HG03469 (cell line): ENCODE data around the gene ADI1.
"Not testable (repeated sequence)": the region's sequence is repeated elsewhere in the genome, so short reads cannot be mapped to it uniquely, and the experiment has no call there.

Experiments
- ATAC-seq: cut with Tn5 transposase; IDR thresholded peaks from one replicate; pipeline ENCODE4 v1.9.1; 2021; ENCODE audit warnings: mild to moderate bottlenecking, moderate library complexity, moderate number of reproducible peaks; ENCODE audit not compliant: unreplicated experiment

The ADI1 gene

GRCh38 chr2:3494984-3495666 lies 24.2 kb downstream of the ADI1 start:
- ATAC-seq, result no peak

GRCh38 chr2:3493615-3494007 lies 25.7 kb downstream of the ADI1 start:
- no peak for ATAC-seq

- ATAC-seq, result no peak
Measured at GRCh38 chr2:3492951-3493614, 26.2 kb downstream of the ADI1 start.

- ATAC-seq, result not testable (repeated sequence)
Measured at GRCh38 chr2:3492475-3492787, 26.9 kb downstream of the ADI1 start.

DNA sequence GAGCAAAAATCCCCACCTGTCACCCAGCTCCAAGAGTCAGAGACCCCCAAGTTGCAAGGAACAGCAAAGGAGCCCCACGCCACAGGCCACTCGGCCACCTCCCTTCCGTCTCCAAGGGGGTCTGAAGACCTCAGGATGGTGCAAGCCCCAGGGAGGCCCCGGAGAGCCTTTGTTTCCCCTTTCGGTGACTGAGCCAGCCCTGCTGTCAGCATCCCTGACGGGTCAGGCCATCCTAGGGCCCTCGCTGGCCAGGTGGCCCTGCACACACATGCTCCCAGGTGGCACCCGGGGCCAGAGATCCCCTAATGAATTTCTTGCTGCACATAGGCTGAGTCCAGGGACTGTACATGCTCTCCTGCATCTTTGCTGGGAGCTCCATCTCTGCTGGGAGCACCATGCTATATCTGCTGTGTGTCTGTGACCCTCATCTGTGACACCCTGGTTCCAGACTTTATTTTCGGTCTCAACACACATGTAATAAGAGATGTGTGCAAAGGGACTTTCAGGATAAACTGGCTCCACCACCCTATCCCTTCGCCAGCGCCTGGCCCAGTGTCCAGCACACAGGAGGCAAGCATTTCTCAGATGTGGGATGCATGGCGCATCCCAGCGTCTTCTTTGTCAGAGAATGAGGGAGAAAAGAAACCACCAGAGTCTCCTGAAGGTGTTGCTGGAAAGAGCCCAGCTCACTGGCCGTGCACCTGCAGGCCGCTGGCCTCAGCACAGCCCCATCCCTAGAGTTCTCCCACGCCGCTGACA lies 27.4 kb downstream of the ADI1 start:
- ATAC-seq, result no peak

DNA sequence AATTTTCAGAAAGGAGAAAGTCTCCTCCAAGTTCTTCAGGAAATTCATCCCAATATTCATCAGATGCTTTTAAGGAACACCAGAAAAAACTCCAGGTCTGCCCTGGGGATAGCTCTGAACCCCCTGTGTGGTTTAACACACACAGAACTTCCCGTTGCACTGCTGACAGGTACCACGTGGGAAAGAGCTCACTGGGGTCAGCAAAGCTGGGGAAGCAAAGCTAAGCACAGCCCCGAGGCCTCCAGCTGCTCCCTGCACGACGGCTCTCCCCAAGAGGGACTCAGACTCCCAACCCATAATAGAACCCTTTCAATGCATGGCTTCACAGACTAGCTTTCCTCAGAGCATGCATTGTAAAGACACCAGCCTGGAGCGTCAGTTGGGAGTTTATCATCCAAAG lies 28.0 kb downstream of the ADI1 start:
- ATAC-seq, result no peak

DNA sequence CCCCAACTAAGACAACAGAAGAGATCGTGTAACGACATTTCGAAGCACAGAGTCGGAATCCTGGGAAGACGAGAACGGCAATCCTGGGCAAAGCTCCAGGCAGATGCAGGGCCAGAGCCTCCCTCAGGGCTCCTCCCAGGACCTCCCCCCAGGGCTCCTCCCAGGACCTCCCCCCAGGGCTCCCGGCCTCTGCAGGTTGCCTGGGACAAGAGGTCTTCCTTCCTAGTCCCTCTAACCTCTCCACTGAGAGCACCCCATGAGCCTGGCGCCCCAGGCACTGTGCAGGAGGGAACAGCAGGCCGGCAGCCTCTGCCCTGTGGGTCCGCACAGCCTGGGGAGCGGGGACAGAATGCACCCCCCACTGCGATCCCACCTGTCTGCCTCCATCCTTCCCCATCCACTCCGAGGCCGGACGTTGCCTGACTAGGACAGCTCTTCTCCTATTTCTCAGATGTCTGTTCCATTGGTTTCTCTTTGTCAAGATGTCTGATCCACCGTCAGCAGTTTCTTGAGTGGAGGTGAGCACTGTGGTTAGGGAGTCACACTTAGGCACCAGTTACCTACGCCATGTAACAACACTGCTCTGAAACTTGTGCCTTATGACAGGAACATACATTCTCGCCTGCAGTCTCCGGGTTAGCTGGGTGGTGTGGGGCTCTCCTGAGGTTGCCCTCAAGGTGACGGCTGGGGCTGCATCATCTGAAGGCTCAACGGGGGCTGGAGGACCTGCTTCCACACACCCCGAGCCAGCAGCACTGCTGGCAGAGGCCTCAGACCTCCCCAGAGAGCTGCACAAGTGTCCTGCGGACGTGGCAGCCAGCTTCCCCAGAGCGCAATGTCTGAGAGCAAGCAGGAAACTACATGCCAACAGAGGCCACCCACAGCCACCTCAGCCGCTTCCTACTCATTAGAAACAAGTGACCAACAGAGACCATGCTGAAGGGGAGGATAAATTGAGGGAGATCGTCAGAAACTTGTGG lies 28.9 kb downstream of the ADI1 start:
- no peak for ATAC-seq

- ATAC-seq, result no peak
Measured at GRCh38 chr2:3489764-3490115, 29.6 kb downstream of the ADI1 start.

DNA sequence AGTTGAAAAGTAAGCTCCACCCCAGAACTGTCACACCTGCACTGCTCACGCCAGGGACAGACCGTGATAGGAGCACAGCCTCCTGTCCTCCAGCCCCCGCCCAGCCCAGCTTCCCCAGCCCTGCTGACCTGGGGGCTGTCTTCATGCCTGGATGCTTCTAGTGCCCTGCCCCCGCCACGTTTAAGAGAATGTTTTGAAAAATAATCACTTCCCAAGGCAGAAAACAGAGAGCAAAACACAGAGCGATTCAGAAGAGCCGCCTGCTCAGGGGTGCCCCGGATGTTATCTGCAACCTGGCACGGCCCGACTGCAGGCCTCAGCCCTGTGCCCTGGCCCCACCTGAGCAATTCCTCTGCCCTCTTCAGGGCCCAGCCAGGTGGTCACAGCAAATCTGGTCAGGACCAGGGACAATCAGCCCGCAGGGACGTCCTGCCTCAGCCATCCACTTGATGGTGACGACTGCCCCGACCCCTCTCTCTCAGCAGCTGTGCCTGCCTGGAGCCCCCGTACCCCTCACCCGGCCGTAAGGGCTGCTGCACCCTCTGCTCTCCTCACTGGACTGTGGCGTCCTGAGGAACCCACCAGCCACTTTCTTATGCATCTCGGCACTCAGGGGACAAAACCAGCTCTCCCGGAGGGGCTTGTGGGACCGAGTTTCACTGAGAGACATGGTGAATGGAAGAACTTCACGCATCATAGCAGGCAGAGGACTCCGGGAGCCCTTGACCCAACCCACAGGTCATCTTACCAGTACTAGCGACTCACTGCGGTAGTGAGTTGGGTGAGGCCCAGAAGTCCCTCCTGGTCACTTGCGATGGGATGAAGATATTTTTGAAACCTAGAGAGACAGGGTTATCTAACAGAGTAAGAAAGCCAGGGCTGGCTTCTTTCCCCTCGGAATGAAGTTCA lies 30.2 kb downstream of the ADI1 start:
- ATAC-seq, result no peak

DNA sequence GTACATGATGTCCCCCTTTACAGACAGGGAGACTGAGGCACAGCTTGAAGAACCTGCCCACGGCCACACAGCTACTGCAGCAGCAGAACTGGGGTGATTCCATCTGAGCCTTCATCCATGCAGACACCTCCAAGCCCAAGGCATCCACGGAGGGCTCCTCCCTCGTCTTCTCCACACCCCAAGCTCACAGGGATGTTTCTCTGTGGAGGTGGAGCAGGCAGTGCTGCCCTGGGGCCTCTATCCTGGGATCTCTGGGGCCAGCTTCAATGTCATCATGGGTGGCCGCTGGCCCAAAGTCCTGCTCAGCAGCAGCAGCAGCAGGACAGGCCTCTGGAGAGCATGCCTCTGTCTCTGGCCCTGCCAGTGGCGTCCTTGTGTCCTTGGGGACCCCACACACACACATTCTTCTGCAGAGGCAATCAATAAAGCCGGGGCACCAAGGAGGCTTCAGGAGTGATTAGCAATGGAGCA lies 31.2 kb downstream of the ADI1 start:
- no peak for ATAC-seq

GRCh38 chr2:3487432-3487831 lies 31.9 kb downstream of the ADI1 start:
- no peak for ATAC-seq

- no peak for ATAC-seq
Measured at GRCh38 chr2:3487028-3487425, 32.3 kb downstream of the ADI1 start.

DNA sequence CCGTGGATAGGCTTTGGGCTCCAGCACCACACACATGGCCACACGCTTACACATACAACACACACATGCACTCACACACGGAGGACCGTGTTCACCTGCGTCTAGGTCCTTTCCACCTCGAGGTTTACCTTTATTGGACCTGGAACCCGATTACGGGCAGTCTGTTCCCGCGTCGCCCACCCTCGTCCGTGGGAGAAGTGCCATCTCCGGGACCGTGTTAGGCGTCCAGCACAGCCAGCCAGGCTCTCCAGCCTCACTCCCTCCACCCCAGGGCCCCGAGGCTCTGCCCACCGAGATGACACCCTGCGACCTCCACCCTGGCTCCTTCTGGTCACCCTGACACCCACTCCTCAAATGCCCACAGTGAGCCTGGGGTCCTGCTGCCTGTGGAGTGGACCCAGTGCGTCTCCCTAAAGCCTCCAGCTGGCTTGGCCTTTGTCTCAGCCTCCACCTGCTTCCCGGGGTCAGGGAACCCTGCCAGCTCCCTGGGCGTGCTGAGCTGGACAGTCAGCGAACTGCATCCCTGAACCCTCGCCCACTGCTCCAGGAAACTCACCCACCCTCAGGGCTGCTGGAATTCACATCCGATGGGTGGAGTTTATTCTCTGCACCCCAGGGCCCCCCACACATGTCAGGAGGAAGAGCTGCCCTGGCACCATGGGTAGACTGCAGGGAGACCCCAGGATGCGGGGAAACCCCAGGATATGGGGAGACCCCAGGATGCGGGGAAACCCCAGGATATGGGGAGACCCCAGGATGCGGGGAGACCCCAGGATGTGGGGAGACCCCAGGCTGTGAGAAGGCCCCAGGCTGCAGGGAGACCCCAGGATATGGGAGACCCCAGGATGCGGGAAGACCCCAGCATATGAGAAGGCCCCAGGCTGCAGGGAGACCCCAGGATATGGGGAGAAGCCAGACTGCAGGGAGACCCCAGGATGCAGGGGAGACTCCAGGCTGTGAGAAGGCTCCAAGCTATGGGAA lies 33.0 kb downstream of the ADI1 start:
- no peak for ATAC-seq

DNA sequence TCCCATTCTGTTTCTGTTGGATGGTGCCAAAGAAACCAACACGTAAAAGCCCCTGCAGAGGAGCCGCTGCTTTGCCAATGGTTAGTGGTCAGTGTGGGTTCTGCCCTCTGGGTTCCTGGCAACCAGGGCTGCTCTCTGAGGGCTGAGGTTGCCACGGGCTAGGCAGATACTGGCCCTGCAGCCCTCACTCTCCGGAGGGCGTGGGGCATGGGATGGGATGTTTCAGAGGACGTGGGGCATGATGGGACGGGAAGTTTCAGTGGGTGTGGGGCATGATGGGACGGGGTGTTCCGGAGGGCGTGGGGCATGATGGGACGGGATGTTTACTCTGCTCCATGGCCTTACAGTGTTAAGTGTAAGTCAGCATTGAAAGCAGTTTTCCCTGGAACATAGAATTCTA lies 34.2 kb downstream of the ADI1 start:
- ATAC-seq, result no peak

GRCh38 chr2:3483986-3484960 lies 35.1 kb downstream of the ADI1 start:
- no peak for ATAC-seq

DNA sequence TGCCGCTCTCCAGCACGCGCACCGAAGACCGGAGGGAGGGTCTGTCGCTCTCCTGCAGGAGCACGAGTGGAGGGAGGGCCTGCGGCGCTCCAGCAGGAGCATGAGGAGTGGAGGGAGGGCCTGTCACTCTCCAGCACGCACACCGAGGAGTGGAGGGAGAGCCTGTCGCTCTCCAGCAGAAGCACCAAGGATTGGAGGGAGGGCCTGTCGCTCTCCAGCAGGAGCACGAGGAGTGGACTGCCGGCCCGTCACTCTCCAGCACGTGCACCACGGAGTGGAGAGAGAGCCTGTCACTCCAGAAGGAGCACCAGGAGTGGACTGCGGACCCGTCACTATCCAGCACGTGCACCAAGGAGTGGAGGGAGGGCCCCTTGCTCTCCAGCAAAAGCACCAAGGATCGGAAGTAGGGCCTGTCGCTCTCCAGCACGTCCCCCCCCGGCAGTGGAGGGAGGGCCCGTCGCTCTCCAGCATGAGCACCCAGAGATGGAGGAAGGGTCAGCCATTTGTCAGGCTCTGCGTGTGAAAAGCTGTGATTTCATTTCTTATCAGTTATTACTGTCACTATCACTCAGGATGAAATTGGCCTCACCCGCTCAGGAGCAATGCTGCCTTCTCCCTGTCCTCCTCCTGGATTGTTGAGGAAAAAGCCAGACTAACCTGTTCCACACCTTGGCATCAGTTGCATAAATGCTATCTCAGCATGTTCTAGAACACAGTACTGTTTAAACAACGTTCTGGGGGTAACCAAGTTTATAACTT lies 35.9 kb downstream of the ADI1 start:
- ATAC-seq, result no peak

- no peak for ATAC-seq
Measured at GRCh38 chr2:3482363-3482821, 36.9 kb downstream of the ADI1 start.
